Spleen (tissue), 11 donors: Measurements from ENCODE around the gene MACROH2A1. TPM values are rescaled to one million over a fixed set of nuclear protein-coding genes. Genes with fewer than 3 reads are reported as not detected.

Experiments used
- DNase-seq: peaks from one replicate; pipeline ENCODE4 v3.0.0-alpha.2; 2020
- H3K27ac ChIP-seq, 8 donors: fragments of 200-600 bp; sonication (generic) in 7 of 8; 1 replicate in 4 of 8; 2 replicates in 4 of 8; pipeline versions ENCODE4 v1.5.0 to v1.8.0; 2016 to 2021; ENCODE audit warnings: inconsistent platforms in 4 of 8, mild to moderate bottlenecking in 4 of 8, moderate library complexity in 1 of 8
- H3K27me3 ChIP-seq, 7 donors: fragments of 200-600 bp; sonication (generic) in 6 of 7; replicated peaks in 1 of 7; 1 replicate in 4 of 7; 2 replicates in 3 of 7; pipeline versions ENCODE4 v1.5.0 to v1.8.0; 2016 to 2021; ENCODE audit warnings: inconsistent platforms in 3 of 7, mild to moderate bottlenecking in 1 of 7
- H3K36me3 ChIP-seq, 6 donors: fragments of 200-600 bp; sonication (generic) in 5 of 6; 1 replicate in 4 of 6; 2 replicates in 2 of 6; pipeline versions ENCODE4 v1.5.0 to v1.8.0; 2016 to 2021; ENCODE audit warnings: inconsistent platforms in 2 of 6
- H3K4me1 ChIP-seq, 6 donors: fragments of 200-600 bp; sonication (generic) in 5 of 6; 1 replicate in 3 of 6; 2 replicates in 3 of 6; pipeline versions ENCODE4 v1.5.0 to v1.8.0; 2016 to 2021; ENCODE audit warnings: inconsistent platforms in 3 of 6
- H3K4me3 ChIP-seq, 8 donors: fragments of 200-600 bp; sonication (generic) in 7 of 8; 1 replicate in 4 of 8; 2 replicates in 4 of 8; pipeline versions ENCODE4 v1.5.0 to v1.8.0; 2016 to 2021; ENCODE audit warnings: inconsistent platforms in 4 of 8, mild to moderate bottlenecking in 4 of 8, moderate library complexity in 2 of 8
- H3K9me3 ChIP-seq, 8 donors: fragments of 200-600 bp; sonication (generic) in 7 of 8; 1 replicate in 4 of 8; 2 replicates in 4 of 8; pipeline versions ENCODE4 v1.5.0 to v1.8.0; 2016 to 2021; ENCODE audit warnings: inconsistent platforms in 4 of 8
- POLR2A ChIP-seq, 3 donors: fragments of 450-650 bp; IDR thresholded peaks; one replicate each; pipeline ENCODE4 v1.5.1; 2017; ENCODE audit warnings: antibody characterized with exemption in 3 of 3, mild to moderate bottlenecking in 1 of 3
- POLR2AphosphoS5 ChIP-seq, 3 donors: sonication (generic); formaldehyde crosslinking; IDR thresholded peaks; one replicate each; pipeline ENCODE4 v1.5.1; 2017; ENCODE audit warnings: antibody characterized with exemption in 3 of 3
- whole genome bisulfite sequencing, 5 donors: extraction: QIAGEN DNeasy Blood & Tissue Kit in 3 of 5; methylation state at CpG; one replicate each; pipeline versions ENCODE4 v1.1.5 to v1.1.7; 2013 to 2018; 5-methylcytosine and 5-hydroxymethylcytosine counted together
- intact Hi-C: fragments of 100-400 bp; cut with DNase I; formaldehyde crosslinking; loops from one replicate; pipeline ENCODE4 v1.15.0; 2023; ENCODE audit warnings: low total_unique reads
- polyA plus RNA-seq, 3 donors: library from polyadenylated mRNA; stranded (reverse); fragments of 200-250 nt; gene quantifications; one replicate each; pipeline ENCODE4 v1.2.1, GENCODE V29; 2013
- total RNA-seq, 7 donors: library from RNA; depleted of rRNA in 3 of 7; stranded (reverse); fragments of >200 nt in 3 of 7; fragmentation: NEBNext Ultra II Directional in 4 of 7; extraction: Animal tissue kit (Norgen Biotek cat#: 25700) in 4 of 7; gene quantifications; one replicate each; pipeline versions ENCODE4 v1.1.0 to v1.2.1, GENCODE V29; 2016 to 2021
- TF ChIP-seq, protein P1 (sequence below), 11 experiments: fragments of 200-600 bp in 7 of 11; fragments of 450-650 bp in 4 of 11; sonication (generic) in 4 of 11; IDR thresholded peaks in 8 of 11; conservative IDR thresholded peaks in 3 of 11; 1 replicate in 7 of 11; 2 replicates in 4 of 11; pipeline versions ENCODE4 v1.4.0 to v1.8.0; 2016 to 2021; ENCODE audit warnings: antibody characterized with exemption in 11 of 11, inconsistent platforms in 4 of 11, mild to moderate bottlenecking in 1 of 11
- donor health status: healthy with polysubstance abuse.
- donor health status: DM: no; HTN: no; CAD: no; lungs with moderate emphysema.
- donor health status: DM: no; HTN: no; CAD: no.
- donor health status: Bipolar disorder and iron deficiency.
- donor health status: healthy.
- donor health status: DM: no; HTN: no; CAD: no.
- donor health status: DM: yes; HTN: yes; CAD: no.

The MACROH2A1 gene
- total and polyA plus RNA-seq, 10 donors = 88.1 to 288 (median 175) TPM

DNA sequence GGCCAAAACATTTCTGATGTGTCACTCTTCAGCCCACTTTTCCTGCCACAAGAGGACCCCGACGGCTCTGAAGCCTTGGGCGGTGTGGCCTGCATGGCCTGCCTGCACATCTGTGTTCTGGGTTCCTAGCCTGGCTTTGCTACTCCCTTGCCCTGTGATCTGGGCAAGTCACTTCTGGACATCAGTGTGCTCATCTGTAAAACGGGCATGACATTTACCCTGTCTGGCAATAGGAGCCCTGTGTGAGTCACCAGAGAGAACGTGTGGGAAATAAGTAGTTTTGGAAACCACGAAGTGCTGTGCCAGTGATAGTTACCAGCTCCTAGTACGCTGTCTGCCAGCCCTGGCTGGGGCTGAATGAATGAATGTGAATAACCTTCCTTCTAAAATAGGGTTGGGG is 90.8 kb downstream of the MACROH2A1 start:
- Histone ChIP-seq H3K4me1 (no peaks in the 10 kb centered on the region), H3K27me3 (peaks cover 0 to 17% (median 0%) of the 10 kb centered on the region in 7 donors), H3K27ac (no peak overlapping the region), H3K36me3 (no peaks in the 10 kb centered on the region), H3K9me3 (no peaks in the 10 kb centered on the region), H3K4me3 (no peak overlapping the region)
- intact Hi-C loops = no loop called here
- DNase-seq = no peak
- TF ChIP-seq, protein P1, sequence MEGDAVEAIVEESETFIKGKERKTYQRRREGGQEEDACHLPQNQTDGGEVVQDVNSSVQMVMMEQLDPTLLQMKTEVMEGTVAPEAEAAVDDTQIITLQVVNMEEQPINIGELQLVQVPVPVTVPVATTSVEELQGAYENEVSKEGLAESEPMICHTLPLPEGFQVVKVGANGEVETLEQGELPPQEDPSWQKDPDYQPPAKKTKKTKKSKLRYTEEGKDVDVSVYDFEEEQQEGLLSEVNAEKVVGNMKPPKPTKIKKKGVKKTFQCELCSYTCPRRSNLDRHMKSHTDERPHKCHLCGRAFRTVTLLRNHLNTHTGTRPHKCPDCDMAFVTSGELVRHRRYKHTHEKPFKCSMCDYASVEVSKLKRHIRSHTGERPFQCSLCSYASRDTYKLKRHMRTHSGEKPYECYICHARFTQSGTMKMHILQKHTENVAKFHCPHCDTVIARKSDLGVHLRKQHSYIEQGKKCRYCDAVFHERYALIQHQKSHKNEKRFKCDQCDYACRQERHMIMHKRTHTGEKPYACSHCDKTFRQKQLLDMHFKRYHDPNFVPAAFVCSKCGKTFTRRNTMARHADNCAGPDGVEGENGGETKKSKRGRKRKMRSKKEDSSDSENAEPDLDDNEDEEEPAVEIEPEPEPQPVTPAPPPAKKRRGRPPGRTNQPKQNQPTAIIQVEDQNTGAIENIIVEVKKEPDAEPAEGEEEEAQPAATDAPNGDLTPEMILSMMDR (IDR thresholded peaks at IDR 0.05 in 8 of 11, conservative IDR thresholded peaks at IDR 0.05 in 3 of 11) = no peak
- TF ChIP-seq POLR2AphosphoS5 (IDR thresholded peaks at IDR 0.05) (no peak), POLR2A (IDR thresholded peaks at IDR 0.05) (no peak)
- 70 to 84% (median 79%) methylated on average over 7 of the region's 7 CpGs for WGBS, 5 donors

DNA sequence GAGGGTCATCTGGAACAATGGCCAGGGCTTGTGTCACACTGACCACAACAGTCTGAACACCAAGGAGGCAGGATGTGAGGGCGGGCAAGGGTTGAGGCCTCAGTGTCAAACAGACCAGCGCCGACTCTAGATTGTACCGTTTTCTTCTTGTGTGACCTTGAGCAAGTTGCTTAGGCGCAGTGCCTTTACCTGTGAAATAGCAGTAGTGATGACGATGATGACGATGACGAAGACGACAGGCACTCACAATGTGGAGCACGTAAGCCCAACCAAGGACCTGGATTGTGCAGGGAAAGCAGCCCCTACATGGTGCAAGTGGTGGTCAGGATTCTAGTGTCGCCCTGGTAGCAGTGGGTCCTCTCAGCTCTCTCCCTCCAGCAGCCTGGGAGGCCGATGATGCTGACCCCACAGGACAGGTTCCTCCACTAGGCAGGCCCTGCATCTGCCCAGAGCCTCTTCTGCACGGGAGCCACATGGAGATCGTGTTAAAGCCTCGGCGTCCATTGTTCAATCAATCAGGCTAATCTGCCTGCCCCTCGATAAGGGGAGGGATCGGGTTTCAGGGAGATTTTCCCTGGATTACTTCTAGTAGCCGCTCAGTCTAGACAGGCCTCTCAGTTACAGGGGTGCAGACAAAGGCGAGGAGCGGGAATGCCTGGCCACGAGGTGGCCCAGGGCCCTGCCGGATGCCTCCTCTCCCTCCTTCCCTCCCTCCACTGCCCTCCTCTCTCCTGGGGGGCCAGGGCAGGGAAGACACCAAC is 91.7 kb downstream of the MACROH2A1 start:
- peaks cover 0 to 17% (median 0%) of the 10 kb centered on the region in 7 donors for H3K27me3 ChIP-seq
- DNase-seq = no peak
- H3K27ac ChIP-seq = no peak overlapping the region
- H3K4me1 ChIP-seq = no peaks in the 10 kb centered on the region
- no peaks in the 10 kb centered on the region for H3K9me3 ChIP-seq
- TF ChIP-seq POLR2AphosphoS5 (IDR thresholded peaks at IDR 0.05) (no peak), POLR2A (IDR thresholded peaks at IDR 0.05) (no peak)
- TF ChIP-seq, protein P1 (IDR thresholded peaks at IDR 0.05 in 8 of 11, conservative IDR thresholded peaks at IDR 0.05 in 3 of 11) = no peak
- H3K36me3 ChIP-seq = no peaks in the 10 kb centered on the region
- no peak overlapping the region for H3K4me3 ChIP-seq
- WGBS, 5 donors = 80 to 86% (median 82%) methylated on average over 23 of the region's 23 CpGs
- intact Hi-C loops = no loop called here

DNA sequence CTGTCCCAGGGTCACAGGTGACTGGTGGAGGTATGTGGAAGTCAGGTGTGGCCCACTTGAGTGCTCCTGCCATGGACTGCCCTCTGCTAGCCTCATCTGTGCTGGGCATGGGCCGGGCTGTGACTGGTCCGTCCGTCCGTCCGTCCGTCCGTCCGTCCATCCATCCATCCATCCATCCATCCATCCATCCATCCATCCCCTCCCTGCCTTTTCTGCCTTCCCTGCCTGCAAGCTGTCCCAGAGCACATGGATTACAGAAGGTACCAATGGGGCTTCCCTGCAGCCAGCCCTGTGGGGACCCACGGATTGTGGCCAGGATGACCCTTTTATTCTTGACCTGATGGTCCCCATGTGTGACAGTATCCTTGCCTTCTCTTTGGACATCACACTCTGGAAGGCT is 92.5 kb downstream of the MACROH2A1 start:
- DNase-seq = no peak
- no peak for TF ChIP-seq POLR2A (IDR thresholded peaks at IDR 0.05)
- TF ChIP-seq POLR2AphosphoS5 (IDR thresholded peaks at IDR 0.05) = no peak
- TF ChIP-seq, protein P1 (IDR thresholded peaks at IDR 0.05 in 8 of 11, conservative IDR thresholded peaks at IDR 0.05 in 3 of 11) = no peak
- Histone ChIP-seq H3K27me3 (peaks cover 0 to 17% (median 0%) of the 10 kb centered on the region in 7 donors), H3K4me3 (no peak overlapping the region), H3K4me1 (no peaks in the 10 kb centered on the region), H3K9me3 (no peaks in the 10 kb centered on the region), H3K36me3 (no peaks in the 10 kb centered on the region), H3K27ac (no peak overlapping the region)
- intact Hi-C loops = no loop called here
- 80 to 96% (median 91%) methylated on average over 9 of the region's 9 CpGs for WGBS, 5 donors

DNA sequence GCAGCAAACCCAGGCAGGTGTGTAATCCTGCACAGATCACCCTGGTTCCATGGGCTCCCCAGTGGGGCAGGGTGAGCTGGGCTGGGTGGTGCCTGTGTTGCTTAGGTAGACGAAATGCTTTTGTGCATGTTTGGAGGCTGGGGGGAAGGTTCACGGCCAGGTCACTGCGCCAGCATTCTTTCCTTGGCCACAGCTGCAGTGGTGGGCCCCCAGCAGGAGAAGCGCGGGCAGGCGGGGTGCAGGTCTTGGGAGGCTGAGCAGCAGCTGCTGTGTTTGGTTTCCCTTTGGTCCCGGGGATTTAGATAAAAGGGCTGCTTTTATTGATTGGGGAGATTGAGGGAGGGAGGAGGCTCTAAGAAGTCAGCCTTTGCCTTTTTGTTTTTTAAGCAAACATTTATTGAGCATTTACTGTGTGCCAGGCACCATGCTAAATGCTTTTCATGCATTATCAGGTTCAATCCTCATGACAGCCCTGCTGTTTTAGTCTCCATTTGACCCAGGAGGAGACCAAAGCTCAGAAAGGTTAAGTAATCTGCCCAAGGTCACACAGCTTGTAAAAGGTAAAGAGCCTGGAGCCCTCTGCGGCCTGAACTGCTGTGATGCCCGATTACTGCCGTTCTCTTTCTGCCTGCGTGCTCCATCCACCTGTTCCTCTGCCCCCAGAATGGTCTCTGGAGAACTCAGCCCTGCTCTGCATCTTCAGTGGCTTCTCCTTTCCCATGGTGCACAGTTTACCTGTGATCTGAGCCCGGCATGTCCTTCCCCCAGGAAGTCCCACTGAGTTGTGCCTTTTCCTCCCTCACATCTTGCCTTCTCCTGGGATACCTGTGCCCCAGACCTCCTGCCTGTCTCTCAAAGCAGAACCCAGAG is 94.4 kb downstream of the MACROH2A1 start:
- H3K27ac ChIP-seq = no peak overlapping the region
- WGBS, 5 donors = 62 to 81% (median 73%) methylated on average over 12 of the region's 12 CpGs
- H3K4me3 ChIP-seq = no peak overlapping the region
- H3K36me3 ChIP-seq = no peaks in the 10 kb centered on the region
- H3K9me3 ChIP-seq = no peaks in the 10 kb centered on the region
- TF ChIP-seq POLR2A (IDR thresholded peaks at IDR 0.05) (no peak), POLR2AphosphoS5 (IDR thresholded peaks at IDR 0.05) (no peak)
- TF ChIP-seq, protein P1 (IDR thresholded peaks at IDR 0.05 in 8 of 11, conservative IDR thresholded peaks at IDR 0.05 in 3 of 11) = no peak
- intact Hi-C loops = no loop called here
- H3K27me3 ChIP-seq = peaks cover 0 to 17% (median 0%) of the 10 kb centered on the region in 7 donors
- no peak for DNase-seq
- no peaks in the 10 kb centered on the region for H3K4me1 ChIP-seq
